ENCODE data around the gene CTNNA1.
"Not testable (repeated sequence)": the region's sequence is repeated elsewhere in the genome, so short reads cannot be mapped to it uniquely, and the experiment has no call there.

Gene CTNNA1

GRCh38 chr5:138709202-138709601 is 44.0 kb upstream of the CTNNA1 start:
- no peak for DNase-seq (ENCODE audit: low read depth)
- H3K4me3 ChIP-seq (ENCODE audit: low read depth, low read length) = no peak overlapping the region
- no peak for TF ChIP-seq CTCF (IDR thresholded peaks at IDR 0.05; ENCODE audit: control insufficient read depth, extremely low read depth, insufficient read depth)

DNA sequence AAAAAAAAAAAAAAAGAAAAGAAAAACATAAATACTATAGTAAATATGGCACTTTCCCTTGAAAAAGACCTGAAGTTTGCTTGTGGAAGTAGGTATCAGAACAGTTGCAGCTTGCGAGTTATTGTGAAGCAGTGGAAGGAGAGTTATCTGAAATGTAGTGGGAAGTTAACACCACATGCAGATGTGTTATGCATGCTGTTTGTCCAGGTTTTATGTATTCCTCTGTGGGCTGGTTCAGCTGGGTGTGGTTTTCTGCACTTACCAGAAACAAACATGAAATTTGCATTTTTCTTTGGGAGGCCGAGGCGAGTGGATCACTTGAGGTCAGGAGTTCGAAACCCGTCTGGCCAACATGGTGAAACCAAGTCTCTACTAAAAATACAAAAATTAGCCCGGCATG is 42.1 kb upstream of the CTNNA1 start:
- no peak for DNase-seq (ENCODE audit: low read depth)
- no peak overlapping the region for H3K4me3 ChIP-seq (ENCODE audit: low read depth, low read length)
- TF ChIP-seq CTCF (IDR thresholded peaks at IDR 0.05; ENCODE audit: control insufficient read depth, extremely low read depth, insufficient read depth) = no peak

GRCh38 chr5:138711811-138712210 is 41.4 kb upstream of the CTNNA1 start:
- TF ChIP-seq CTCF (IDR thresholded peaks at IDR 0.05; ENCODE audit: control insufficient read depth, extremely low read depth, insufficient read depth) = no peak
- no peak for DNase-seq (ENCODE audit: low read depth)
- no peak overlapping the region for H3K4me3 ChIP-seq (ENCODE audit: low read depth, low read length)

DNA sequence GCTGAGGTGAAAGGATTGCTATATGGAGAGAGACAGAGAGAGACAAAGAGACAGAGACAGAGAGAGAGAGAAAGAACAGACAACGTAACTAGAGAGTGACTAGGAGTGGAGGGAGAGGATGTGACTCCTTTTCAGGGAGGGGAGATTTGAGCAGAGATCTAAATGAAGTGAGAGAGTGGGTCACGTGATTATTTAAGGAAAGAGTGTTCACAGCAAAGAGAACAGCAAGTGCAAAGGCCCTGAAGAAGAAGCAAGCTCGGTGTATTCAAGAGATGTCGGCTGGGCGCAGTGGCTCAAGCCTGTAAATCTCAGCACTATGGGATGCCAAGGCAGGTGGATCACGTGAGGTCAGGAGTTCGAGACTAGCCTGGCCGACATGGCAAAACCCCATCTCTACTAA is 40.9 kb upstream of the CTNNA1 start:
- TF ChIP-seq CTCF (IDR thresholded peaks at IDR 0.05; ENCODE audit: control insufficient read depth, extremely low read depth, insufficient read depth) = no peak
- no peak for DNase-seq (ENCODE audit: low read depth)
- no peak overlapping the region for H3K4me3 ChIP-seq (ENCODE audit: low read depth, low read length)

DNA sequence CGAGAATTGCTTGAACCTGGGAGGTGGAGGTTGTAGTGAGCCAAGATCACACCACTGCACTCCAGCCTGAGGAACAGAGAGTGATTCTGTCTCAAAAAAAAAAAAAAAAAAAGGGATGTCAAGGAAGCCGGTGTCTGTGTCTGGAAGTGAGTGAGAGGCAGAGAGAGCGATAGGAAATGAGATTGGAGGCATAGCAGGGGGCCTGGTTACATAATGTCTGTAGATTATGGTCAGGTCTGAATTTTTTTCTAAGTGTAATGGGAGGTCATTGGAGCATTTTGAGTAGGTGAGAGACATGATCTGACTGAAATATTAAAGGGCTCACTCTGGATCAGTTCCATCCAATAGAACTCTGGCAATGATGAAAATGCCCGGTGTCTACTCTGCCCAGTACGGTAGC is 40.4 kb upstream of the CTNNA1 start:
- DNase-seq (ENCODE audit: low read depth) = no peak
- no peak overlapping the region for H3K4me3 ChIP-seq (ENCODE audit: low read depth, low read length)
- TF ChIP-seq CTCF (IDR thresholded peaks at IDR 0.05; ENCODE audit: control insufficient read depth, extremely low read depth, insufficient read depth) = no peak

DNA sequence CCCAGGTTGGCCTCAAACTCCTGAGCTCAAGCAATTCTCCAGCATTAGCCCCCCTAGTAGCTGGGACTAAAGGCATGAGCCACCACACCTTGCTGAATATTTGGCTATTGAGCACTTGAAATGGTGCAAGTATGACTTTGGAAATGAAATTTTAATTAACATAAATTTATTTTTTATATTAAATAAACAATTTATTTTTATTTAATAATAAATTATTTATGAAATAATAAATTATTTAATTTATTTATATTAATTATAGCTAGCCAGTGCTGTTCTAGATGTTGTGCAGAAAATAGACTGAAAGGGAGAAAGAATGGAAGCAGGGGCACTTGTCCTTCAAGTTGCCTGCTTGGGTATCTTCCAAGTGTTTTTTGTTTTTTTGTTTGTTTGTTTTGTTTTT is 40.0 kb upstream of the CTNNA1 start:
- DNase-seq (ENCODE audit: low read depth) = no peak
- no peak for TF ChIP-seq CTCF (IDR thresholded peaks at IDR 0.05; ENCODE audit: control insufficient read depth, extremely low read depth, insufficient read depth)
- H3K4me3 ChIP-seq (ENCODE audit: low read depth, low read length) = no peak overlapping the region

DNA sequence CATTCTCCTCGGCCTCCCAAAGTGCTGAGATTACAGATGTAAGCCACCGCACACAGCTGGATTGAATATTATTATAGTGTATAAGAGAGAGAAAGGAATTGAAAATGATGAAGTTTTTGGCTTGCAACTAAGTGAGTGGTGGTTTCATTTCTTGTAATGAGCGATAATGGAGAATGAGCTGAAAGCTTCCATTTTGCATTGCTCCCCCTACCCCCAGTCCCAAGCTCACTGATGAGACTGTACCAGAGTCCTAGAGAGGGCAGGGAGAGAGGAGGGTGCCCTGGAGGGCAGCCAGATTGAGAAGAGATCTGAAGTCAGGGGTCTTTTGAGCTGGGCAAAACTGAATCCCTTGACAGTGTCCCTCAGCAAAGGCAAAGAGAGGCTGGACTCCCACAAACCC is 38.5 kb upstream of the CTNNA1 start:
- DNase-seq (ENCODE audit: low read depth) = no peak
- H3K4me3 ChIP-seq (ENCODE audit: low read depth, low read length) = no peak overlapping the region
- TF ChIP-seq CTCF (IDR thresholded peaks at IDR 0.05; ENCODE audit: control insufficient read depth, extremely low read depth, insufficient read depth) = no peak

DNA sequence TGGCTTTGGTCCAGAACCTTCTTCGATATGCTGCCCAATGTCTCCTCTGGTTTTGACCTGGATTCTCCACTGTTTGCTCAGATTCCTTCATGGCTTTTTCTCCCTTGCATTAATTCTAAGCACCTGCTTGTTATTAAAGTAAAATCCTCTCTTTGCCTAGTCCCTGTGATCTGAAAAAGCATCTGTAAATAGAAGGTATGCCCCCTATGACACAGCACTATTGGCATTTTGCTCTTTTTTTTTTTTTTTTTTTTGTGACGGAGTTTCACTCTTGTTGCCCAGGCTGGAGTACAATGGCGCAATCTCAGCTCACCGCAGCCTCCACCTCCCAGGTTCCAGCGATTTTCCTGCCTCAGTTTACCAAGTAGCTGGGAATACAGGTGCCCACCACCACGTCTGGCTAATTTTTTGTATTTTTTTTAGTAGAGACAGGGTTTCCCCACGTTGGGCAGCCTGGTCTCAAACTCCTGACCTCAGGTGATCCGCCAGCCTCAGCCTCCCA is 37.2 kb upstream of the CTNNA1 start:
- DNase-seq (ENCODE audit: low read depth); H3K4me3 ChIP-seq (ENCODE audit: low read depth, low read length): not testable (repeated sequence)

All from LNCaP clone FGC (cell line).